GM10266 (cell line): ENCODE results near the gene RLN3.
"Not testable (repeated sequence)": the region's sequence is repeated elsewhere in the genome, so short reads cannot be mapped to it uniquely, and the experiment has no call there.

ENCODE experiments used
- DNase-seq: peaks from one replicate; pipeline ENCODE4 v3.0.0; 2012; ENCODE audit errors: extremely low spot score
- CTCF ChIP-seq: IDR thresholded peaks from 2 replicates; pipeline ENCODE4 v1.5.1; 2012; ENCODE audit warnings: mild to moderate bottlenecking, low read depth; ENCODE audit not compliant: control insufficient read depth, insufficient read depth; ENCODE audit errors: missing control alignments

RLN3 gene

GRCh38 chr19:14028901-14029300, 953 bp downstream of the RLN3 start:
- no peak for TF ChIP-seq CTCF
- no peak for DNase-seq

- no peak for TF ChIP-seq CTCF
- peak; percentile 15 for DNase-seq
Measured at GRCh38 chr19:14030997-14031718, 3.2 kb downstream of the RLN3 start.

GRCh38 chr19:14031719-14032480, 4.0 kb downstream of the RLN3 start, which contains the start of gene IL27RA:
IL27RA (plus strand) TSS chr19:14031762; CDS start chr19:14031873, 111 bp downstream.
- DNase-seq: peak; percentile 79
- TF ChIP-seq CTCF: peak; percentile 90

- DNase-seq: no peak
- TF ChIP-seq CTCF: no peak
Measured at GRCh38 chr19:14033946-14034345, 6.0 kb downstream of the RLN3 start.

- not testable (repeated sequence) for DNase-seq
Measured at GRCh38 chr19:14035159-14035558, 7.2 kb downstream of the RLN3 start.

GRCh38 chr19:14035706-14036105, 7.8 kb downstream of the RLN3 start:
- DNase-seq: no peak
- TF ChIP-seq CTCF: no peak

GRCh38 chr19:14039181-14039580, 11.2 kb downstream of the RLN3 start:
- no peak for DNase-seq
- TF ChIP-seq CTCF: no peak
